ENCODE data around the gene C16orf89.

Gene C16orf89

DNA sequence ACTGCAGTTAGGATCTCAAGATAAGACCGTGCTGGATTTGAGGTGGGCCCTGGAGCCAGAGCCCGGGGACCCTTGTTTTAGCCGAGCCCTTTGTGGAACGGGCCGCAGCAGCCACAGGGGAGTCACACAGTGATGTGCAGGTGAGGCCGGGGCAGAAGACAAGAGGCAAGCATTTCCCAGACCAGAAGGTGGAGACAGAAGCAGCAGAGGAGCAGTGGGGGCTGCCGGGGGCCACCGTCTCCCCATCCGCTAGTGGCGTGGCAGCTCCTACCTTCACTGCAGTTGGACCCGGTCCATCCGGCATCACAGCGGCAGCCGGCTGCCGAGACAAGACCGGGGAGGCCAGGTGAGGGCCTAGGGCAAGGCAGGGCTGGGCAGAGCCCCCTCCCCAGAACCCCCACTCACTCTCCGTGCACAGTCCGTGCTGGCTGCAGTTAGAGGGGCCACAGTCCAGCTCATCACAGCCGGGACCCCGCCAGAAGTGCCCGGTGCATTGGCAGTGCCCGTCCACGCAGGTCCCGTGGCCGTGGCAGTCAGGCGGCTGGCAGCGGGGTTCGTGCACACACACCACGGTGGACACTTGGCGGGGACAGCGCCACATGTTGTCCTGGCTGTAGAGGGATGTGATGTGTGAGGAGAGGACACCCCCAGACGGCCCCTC lies 38.1 kb downstream of the C16orf89 start:
- no peak for DNase-seq

GRCh38 chr16:5027086-5027485 lies 38.7 kb downstream of the C16orf89 start:
- no peak for DNase-seq

DNA sequence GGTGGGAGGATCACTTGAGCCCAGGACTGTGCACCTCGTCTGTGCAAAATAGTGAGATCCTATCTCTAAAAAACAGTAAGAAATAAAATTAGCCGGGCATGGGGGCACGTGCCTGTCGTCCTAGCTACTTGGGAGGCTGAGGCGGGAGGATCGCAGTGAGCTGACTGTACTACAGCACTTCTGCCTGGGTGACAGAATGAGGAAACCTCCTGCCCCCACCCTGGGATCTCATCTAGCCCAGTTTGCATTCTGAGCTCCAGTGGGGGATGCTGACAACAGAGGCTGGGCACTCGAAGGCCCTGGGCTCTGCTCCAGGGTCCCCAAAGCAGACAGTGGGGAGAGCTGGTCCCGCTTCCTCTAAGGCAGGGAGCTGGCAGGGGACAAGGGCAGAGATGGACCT lies 39.1 kb downstream of the C16orf89 start:
- no peak for DNase-seq

DNA sequence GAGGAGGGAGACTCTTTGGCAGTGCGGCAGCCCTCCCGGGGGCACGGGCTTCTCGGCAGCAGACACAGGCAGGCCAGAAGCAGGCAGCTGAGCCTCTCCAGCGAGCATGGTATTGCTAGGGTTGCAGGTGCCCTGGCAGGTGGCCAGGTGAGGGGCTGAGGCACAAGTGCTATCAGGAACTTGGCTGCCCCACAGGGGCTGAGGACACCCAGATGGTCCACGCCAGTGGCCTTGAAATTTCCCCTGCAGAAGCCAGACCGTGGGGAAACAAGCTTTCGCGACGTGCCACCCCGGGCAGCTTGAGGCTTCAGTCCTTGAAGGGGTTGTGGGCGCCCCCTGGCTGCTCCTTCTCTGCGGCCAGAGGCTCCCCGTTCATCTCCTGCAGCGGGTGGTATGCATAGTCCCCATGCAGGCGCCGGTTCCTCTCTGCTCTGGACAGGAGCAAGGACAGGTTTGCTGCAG lies 40.6 kb downstream of the C16orf89 start:
- DNase-seq: no peak

- DNase-seq: no peak
These were observed 41.1 kb downstream of the C16orf89 start for GRCh38 chr16:5024632-5025031.

GRCh38 chr16:5022521-5022920 lies 43.2 kb downstream of the C16orf89 start:
- DNase-seq: no peak

- DNase-seq: no peak
These were observed 45.2 kb downstream of the C16orf89 start for GRCh38 chr16:5020551-5020950.

- DNase-seq: no peak
These were observed 46.0 kb downstream of the C16orf89 start for GRCh38 chr16:5019775-5020174.

GRCh38 chr16:5018793-5019192 lies 47.0 kb downstream of the C16orf89 start:
- no peak for DNase-seq

- DNase-seq: no peak
These were observed 48.1 kb downstream of the C16orf89 start for GRCh38 chr16:5017678-5017969.

- DNase-seq: no peak
These were observed 48.6 kb downstream of the C16orf89 start for GRCh38 chr16:5016967-5017677.

DNA sequence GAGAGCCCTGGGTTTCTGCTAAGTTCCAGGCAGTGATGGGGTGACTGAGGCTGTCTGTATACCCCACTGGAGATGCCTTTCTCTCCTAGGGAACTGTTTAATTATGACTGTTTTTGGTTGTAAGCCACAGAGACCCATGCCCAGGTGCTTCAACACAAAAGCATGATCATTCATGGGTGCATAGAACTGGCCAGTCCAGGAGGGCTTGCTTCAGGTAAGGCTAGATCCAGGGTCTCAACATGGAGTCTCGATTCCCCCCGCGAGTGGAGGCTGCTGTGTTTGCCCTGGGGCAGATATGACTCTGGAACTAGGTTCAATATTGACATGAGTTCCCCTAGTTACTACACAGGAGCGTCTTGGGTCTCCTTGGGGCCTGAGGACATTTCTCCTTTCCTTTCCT lies 49.9 kb downstream of the C16orf89 start:
- no peak for DNase-seq

GRCh38 chr16:5015351-5015750 lies 50.4 kb downstream of the C16orf89 start:
- DNase-seq: no peak

- no peak for DNase-seq
These were observed 52.9 kb downstream of the C16orf89 start for GRCh38 chr16:5012887-5013286.

GRCh38 chr16:5011637-5012036 lies 54.1 kb downstream of the C16orf89 start:
- no peak for DNase-seq

GRCh38 chr16:5010576-5011329 lies 55.0 kb downstream of the C16orf89 start:
- no peak for DNase-seq

- no peak for DNase-seq
These were observed 57.4 kb downstream of the C16orf89 start for GRCh38 chr16:5008311-5008731.

GRCh38 chr16:5007256-5007655 lies 58.5 kb downstream of the C16orf89 start:
- DNase-seq: no peak

GRCh38 chr16:5006348-5007193 lies 59.2 kb downstream of the C16orf89 start:
- DNase-seq: no peak

- DNase-seq: no peak
These were observed 59.8 kb downstream of the C16orf89 start for GRCh38 chr16:5005916-5006315.

GRCh38 chr16:5004311-5004710 lies 61.4 kb downstream of the C16orf89 start:
- no peak for DNase-seq

GRCh38 chr16:5003828-5004227 lies 61.9 kb downstream of the C16orf89 start:
- DNase-seq: no peak

GRCh38 chr16:5003211-5003610 lies 62.5 kb downstream of the C16orf89 start:
- DNase-seq: no peak
